NCI-H774 (cell line): Measurements from ENCODE around the gene ARHGAP33.
A peak's percentile ranks its signal among the peaks of the same experiment; 100 is the strongest.
"Not testable (repeated sequence)": the region's sequence is repeated elsewhere in the genome, so short reads cannot be mapped to it uniquely, and the experiment has no call there.

Experiments used
- DNase-seq: peaks from one replicate; lab custom pipeline; 2025; lab: John Stamatoyannopoulos, UW

Gene ARHGAP33

GRCh38 chr19:35792312-35792711 is 16.9 kb downstream of the ARHGAP33 start:
- DNase-seq: no peak

DNA sequence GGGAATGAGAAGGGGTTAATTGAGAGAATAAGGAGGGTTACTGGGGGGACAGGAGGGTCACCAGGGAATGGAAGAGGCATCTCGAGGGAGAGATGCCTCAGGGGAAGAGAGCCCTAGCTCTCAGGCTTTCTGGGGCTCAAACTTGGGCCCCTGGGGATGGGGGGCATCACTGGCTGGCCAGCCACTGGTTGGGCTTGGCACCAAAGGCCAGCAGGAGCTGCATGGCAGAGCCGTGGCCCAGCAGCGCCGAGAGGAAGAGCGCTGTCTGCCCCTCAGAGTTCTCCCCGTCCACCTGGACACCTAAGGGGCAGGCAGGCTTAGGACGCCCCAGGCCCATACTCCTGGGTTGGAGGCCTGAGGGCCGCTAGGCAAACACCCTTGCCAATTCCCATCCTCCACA is 17.5 kb downstream of the ARHGAP33 start:
- DNase-seq: no peak

- no peak for DNase-seq
Measured at GRCh38 chr19:35793381-35794165, 18.2 kb downstream of the ARHGAP33 start.

- not testable (repeated sequence) for DNase-seq
Measured at GRCh38 chr19:35795564-35795963, 20.2 kb downstream of the ARHGAP33 start.

DNA sequence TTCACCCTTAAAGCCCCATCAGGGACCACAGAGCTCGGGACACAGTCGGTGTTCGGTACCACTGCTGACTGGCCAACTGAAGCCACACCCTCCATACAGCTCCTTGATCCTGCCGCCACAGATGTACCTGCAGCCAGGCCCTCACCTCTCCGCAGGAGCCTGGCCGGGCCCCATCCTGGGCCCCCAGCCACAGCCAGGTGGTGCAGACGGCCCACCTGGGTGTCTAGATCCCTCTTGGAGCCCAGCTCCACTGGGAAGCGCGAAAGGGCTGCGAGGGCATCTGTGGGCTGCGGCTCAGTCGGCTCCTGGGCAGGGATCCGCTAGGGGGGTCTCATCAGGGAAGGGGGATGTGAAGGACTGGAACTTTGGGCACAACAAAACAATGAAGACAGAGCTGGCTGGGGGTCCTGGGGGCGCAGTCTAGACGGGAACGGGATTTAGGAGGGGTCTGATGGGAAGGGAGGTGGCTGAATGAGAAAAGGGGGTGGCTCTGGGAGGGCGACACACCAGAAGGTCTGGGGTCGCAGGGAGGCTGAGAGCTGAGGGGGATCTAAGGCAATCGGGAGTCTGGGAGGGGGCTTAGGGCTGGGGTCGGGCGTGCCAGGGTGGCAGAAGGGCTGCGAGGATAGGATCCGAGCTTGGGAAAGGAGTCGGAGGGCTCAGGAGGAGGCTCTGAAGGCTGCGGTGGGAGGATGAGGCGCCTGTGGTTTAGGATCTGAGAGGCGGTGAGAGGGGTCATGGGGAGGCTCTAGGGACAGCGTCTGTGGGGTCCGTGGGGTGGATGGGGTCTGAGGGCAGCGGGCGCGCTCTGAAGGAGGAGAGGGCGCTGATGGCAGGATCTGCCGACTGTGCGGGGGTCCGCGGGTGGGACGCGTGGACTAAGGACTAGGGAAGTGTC is 21.5 kb downstream of the ARHGAP33 start:
- DNase-seq: no peak

DNA sequence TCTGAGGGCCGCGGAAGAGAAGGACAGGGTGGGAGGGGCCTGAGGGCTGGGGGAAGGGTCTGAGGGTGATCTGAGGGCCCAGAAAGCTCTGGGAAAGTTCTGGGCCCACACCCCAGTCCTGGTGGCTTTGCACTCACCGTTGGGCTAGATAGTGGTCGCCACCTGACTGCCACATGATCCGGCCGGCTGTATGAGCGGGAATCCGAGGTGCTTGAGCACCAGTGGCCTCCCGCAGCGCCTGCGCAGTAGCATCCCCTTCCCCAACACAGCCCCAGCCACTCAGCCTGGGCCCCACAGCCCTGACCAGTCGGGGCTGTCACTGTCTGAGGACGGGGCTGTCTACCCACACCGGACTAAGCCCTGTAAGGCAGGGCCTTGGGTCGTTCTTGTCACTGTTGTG is 22.3 kb downstream of the ARHGAP33 start:
- no peak for DNase-seq

- no peak for DNase-seq
Measured at GRCh38 chr19:35801828-35802227, 26.5 kb downstream of the ARHGAP33 start.

DNA sequence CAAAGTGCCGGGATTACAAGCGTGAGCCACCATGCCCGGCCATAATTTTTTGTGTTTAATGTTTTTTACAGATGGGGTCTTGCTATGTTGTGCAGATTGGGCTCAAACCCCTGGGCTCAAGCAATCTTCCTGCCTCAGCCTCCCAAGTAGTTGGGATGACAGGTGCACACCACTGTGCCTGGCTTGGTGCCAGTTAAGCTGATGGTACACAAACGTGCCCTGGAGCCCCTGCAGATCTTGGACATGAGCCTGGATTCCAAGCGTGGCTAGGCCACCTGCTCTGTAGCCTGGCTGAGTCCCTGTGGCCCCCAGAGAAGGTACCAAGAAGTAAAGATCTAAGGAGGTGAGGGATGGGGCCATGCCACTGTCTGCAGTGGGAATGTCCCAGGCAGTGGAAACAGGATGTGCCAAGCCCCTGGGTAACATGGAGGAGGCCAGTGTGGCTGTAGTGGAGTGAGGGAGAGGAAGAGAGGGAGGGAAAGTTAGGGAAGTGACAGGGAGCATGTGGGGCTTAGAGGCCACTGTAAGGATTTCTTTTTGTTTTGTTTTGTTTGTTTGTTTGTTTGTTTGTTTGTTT is 30.2 kb downstream of the ARHGAP33 start:
- DNase-seq: peak; percentile 85

DNA sequence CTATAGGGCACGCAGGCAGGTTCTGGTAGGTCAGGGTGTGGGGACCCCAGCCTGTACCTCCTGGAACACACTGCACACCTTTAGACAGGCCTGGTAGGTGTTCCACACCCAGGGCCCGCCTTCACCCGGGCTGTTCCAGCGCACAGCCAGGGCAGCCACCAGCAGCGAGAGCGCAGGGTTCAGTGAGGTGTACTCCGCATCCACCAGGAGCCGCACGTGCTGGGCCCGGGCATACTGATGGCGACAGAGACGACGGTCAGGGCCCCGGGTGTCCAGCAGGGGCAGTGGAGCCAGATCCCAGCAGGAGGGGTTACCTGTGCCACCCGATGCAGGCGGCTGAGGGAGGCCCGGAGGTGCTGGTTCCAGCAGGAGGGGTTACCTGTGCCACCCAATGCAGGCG is 31.2 kb downstream of the ARHGAP33 start:
- no peak for DNase-seq

GRCh38 chr19:35807633-35808032 is 32.3 kb downstream of the ARHGAP33 start:
- no peak for DNase-seq

DNA sequence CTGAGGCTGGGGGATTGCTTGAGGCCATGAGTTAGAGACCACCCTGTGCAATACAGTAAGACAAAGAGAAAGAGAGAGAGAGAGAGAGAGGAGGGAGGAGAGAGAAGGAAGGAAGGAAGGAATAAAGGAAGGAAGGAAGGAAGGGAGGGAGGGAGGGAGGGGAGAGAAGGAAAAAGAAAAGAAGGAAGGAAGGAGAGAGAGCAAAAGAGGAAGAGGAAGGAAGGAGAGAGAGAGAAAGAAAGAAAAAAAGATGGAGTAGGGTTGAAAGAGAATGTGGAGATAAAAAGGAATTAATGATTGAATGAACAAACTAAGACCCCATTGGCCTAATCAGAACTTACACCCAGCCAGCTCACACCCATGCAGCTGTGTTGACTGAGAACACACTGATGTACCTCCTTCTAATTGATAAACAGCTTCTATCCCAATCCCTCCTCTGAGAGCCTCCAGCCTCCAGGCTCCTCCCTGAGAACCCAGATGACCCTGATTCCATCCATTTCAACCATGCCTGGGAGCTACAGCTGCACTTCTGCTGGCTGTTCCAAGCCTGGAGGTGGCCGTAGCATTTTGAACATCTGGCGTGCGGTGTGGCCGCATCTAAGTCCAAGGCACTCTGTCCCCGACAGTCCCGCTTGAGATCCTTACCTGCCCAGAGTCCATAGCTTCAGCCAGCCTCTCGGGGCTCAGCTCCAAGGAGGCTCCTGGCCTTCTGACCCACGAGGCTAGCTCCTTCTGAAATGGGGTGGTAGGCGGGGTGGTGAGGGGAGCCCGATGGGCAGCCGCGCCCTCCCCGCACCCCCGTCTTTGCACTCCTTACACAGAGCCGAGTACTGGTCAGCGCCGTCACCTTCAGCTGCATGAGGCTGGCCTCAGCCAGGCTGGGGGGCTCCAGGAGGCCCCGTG is 36.2 kb downstream of the ARHGAP33 start:
- DNase-seq: no peak

- DNase-seq: no peak
Measured at GRCh38 chr19:35812220-35813042, 37.1 kb downstream of the ARHGAP33 start, which contains the start of gene PRODH2. Gene PRODH2 (minus strand): TSS chr19:35812845. CDS start chr19:35812805, 40 bp downstream.

GRCh38 chr19:35813043-35813890 is 37.9 kb downstream of the ARHGAP33 start:
- no peak for DNase-seq

- DNase-seq: no peak
Measured at GRCh38 chr19:35816262-35816661, 40.9 kb downstream of the ARHGAP33 start.

DNA sequence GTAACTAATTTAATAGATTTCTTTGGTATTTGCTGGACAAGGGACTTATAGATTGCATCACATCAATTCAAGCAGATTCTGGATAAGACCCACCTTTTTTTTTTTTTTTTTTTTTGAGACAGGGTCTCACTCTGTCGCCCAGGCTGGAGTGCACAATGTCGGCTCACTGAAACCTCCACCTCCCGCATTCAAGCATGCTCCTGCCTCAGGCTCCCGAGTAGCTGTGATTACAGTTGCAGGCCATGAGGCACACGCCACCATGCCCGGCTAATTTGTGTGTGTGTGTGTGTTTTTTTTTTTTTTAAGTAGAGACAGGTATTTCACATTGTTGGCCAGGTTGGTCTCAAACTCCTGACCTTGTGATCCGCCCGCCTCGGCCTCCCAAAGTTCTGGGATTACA is 41.5 kb downstream of the ARHGAP33 start:
- no peak for DNase-seq

- no peak for DNase-seq
Measured at GRCh38 chr19:35818445-35818844, 43.1 kb downstream of the ARHGAP33 start.

GRCh38 chr19:35822579-35822978 is 47.2 kb downstream of the ARHGAP33 start:
- DNase-seq: no peak

DNA sequence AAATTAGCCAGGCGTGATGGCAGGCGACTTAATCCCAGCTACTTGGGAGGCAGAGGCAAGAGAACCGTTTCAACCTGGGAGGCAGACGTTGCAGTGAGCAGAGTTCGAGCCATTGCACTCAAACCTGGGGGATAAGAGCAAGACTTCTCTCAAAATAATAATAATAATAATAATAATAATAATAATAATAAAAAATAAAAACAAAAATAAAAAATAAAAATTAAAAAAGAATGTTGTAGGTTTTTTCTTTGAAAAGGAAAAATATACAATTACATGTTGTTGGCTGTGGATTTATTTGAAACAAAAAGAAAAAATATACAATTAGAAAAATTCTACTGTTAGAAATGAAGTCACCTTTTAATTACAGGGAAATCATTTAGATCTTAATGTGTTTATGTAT is 48.8 kb downstream of the ARHGAP33 start:
- no peak for DNase-seq

- DNase-seq: no peak
Measured at GRCh38 chr19:35828692-35829301, 53.4 kb downstream of the ARHGAP33 start.
